Upper lobe of left lung (tissue), 6 donors: ENCODE results near the gene MYBPH. TPM values are rescaled to one million over a fixed set of nuclear protein-coding genes. Genes with fewer than 3 reads are reported as not detected.

Experiments
- ATAC-seq, 2 donors: fragments of 200-7000 bp; cut with Tn5 transposase; one replicate each; pipeline ENCODE4 v1.9.1; 2022; ENCODE audit warnings: mild to moderate bottlenecking in 2 of 2, moderate library complexity in 2 of 2; ENCODE audit not compliant: low FRiP score in 2 of 2
- DNase-seq, 2 donors: peaks; one replicate each; pipeline ENCODE4 v3.0.0-alpha.2; 2019 to 2020
- H3K27ac ChIP-seq, 4 donors: fragments of 200-600 bp; sonication (generic); one replicate each; pipeline ENCODE4 v1.5.1; 2016 to 2019
- H3K27me3 ChIP-seq, 4 donors: fragments of 200-600 bp; sonication (generic); one replicate each; pipeline ENCODE4 v1.5.1; 2017 to 2019
- H3K36me3 ChIP-seq, 4 donors: fragments of 200-600 bp; sonication (generic); one replicate each; pipeline ENCODE4 v1.5.1; 2016 to 2019
- H3K4me1 ChIP-seq, 4 donors: fragments of 200-600 bp; sonication (generic); one replicate each; pipeline ENCODE4 v1.5.1; 2018 to 2019
- H3K4me3 ChIP-seq, 4 donors: fragments of 200-600 bp; sonication (generic); one replicate each; pipeline ENCODE4 v1.5.1; 2017 to 2019; ENCODE audit warnings: mild to moderate bottlenecking in 2 of 4, moderate library complexity in 1 of 4
- H3K9me3 ChIP-seq, 4 donors: fragments of 200-600 bp; sonication (generic); one replicate each; pipeline ENCODE4 v1.5.1; 2018 to 2019
- CTCF ChIP-seq, 6 experiments: fragments of 450-650 bp in 4 of 6; fragments of 200-600 bp in 2 of 6; sonication (generic) in 2 of 6; IDR thresholded peaks; one replicate each; pipeline ENCODE4 v1.5.1; 2016 to 2019; ENCODE audit warnings: antibody characterized with exemption in 6 of 6
- EP300 ChIP-seq, 4 donors: sonication (generic); formaldehyde crosslinking; IDR thresholded peaks; one replicate each; pipeline ENCODE4 v1.5.1; 2017; ENCODE audit warnings: antibody characterized with exemption in 4 of 4, control low read depth in 2 of 4
- POLR2A ChIP-seq, 4 donors: fragments of 450-650 bp; IDR thresholded peaks; one replicate each; pipeline ENCODE4 v1.5.1; 2016 to 2017; ENCODE audit warnings: antibody characterized with exemption in 4 of 4, mild to moderate bottlenecking in 2 of 4
- POLR2AphosphoS5 ChIP-seq, 2 donors: sonication (generic); formaldehyde crosslinking; IDR thresholded peaks; one replicate each; pipeline ENCODE4 v1.5.1; 2017; ENCODE audit warnings: antibody characterized with exemption in 2 of 2
- WGBS, 2 donors: methylation state at CpG; one replicate each; pipeline ENCODE4 v1.1.5; 2017 to 2018; 5-methylcytosine and 5-hydroxymethylcytosine counted together
- total RNA-seq, 6 donors: library from RNA; depleted of rRNA in 4 of 6; stranded (reverse); fragments of >200 nt in 4 of 6; gene quantifications; one replicate each; pipeline versions ENCODE4 v1.1.0 to v1.2.1, GENCODE V29; 2016 to 2021
- donor health status: DM: no; HTN: no; CAD: no; lungs with moderate emphysema.
- donor health status: DM: no; HTN: yes; CAD: no; lungs with severe emphysema.

The MYBPH gene
- total RNA-seq, 6 donors from 2014 or later = 0.13 to 0.39 (median 0.15) TPM; not detected in 3

- Histone ChIP-seq H3K4me3 (no peak overlapping the region), H3K27me3 (peaks cover 0 to 14% (median 4%) of the 10 kb centered on the region in 4 donors), H3K27ac (no peak overlapping the region), H3K4me1 (peaks cover 31 to 46% (median 33%) of the 10 kb centered on the region in 4 donors), H3K9me3 (no peaks in the 10 kb centered on the region), H3K36me3 (no peaks in the 10 kb centered on the region)
- WGBS, 2 donors = 81 to 94% methylated on average over 5 to 9 of the region's 9 CpGs
- ATAC-seq = no peak
- DNase-seq = peak in 1 of 2 donors; percentile 16
- no peak for TF ChIP-seq EP300 (IDR thresholded peaks at IDR 0.05)
- TF ChIP-seq POLR2A (IDR thresholded peaks at IDR 0.05) = no peak
- no peak for TF ChIP-seq CTCF (IDR thresholded peaks at IDR 0.05)
- TF ChIP-seq POLR2AphosphoS5 (IDR thresholded peaks at IDR 0.05) = no peak
Measured at GRCh38 chr1:203131548-203132200, 44.0 kb downstream of the MYBPH start.

- DNase-seq (no peak), ATAC-seq (no peak)
- WGBS, 2 donors = 60 to 75% methylated on average over 2 to 3 of the region's 3 CpGs
- Histone ChIP-seq H3K4me3 (no peak overlapping the region), H3K9me3 (no peaks in the 10 kb centered on the region), H3K4me1 (peaks cover 34 to 50% (median 38%) of the 10 kb centered on the region in 4 donors), H3K36me3 (no peaks in the 10 kb centered on the region), H3K27ac (no peak overlapping the region), H3K27me3 (peaks cover 0 to 14% (median 4%) of the 10 kb centered on the region in 4 donors)
- TF ChIP-seq POLR2A (IDR thresholded peaks at IDR 0.05) = no peak
- TF ChIP-seq POLR2AphosphoS5 (IDR thresholded peaks at IDR 0.05) = peak in 1 of 2 donors; percentile 50
Measured at GRCh38 chr1:203130358-203130985, 45.2 kb downstream of the MYBPH start.

GRCh38 chr1:203129501-203130231 is 46.0 kb downstream of the MYBPH start:
- no peak for ATAC-seq
- no peaks in the 10 kb centered on the region for H3K9me3 ChIP-seq
- TF ChIP-seq CTCF (IDR thresholded peaks at IDR 0.05) = no peak
- TF ChIP-seq POLR2AphosphoS5 (IDR thresholded peaks at IDR 0.05) = no peak
- TF ChIP-seq POLR2A (IDR thresholded peaks at IDR 0.05) = no peak
- no peak for TF ChIP-seq EP300 (IDR thresholded peaks at IDR 0.05)
- H3K36me3 ChIP-seq = no peaks in the 10 kb centered on the region
- WGBS, 2 donors = 38 to 52% methylated on average over 7 of the region's 7 CpGs
- peaks cover 34 to 50% (median 38%) of the 10 kb centered on the region in 4 donors for H3K4me1 ChIP-seq
- no peak overlapping the region for H3K27ac ChIP-seq
- H3K4me3 ChIP-seq = no peak overlapping the region
- peaks cover 0 to 14% (median 4%) of the 10 kb centered on the region in 4 donors for H3K27me3 ChIP-seq
- peak; percentile 54 to 60 for DNase-seq

- Histone ChIP-seq H3K27ac (no peak overlapping the region), H3K36me3 (no peaks in the 10 kb centered on the region), H3K4me1 (peaks cover 34 to 42% (median 38%) of the 10 kb centered on the region in 4 donors), H3K9me3 (no peaks in the 10 kb centered on the region), H3K4me3 (peak overlapping the region in 1 of 4 donors; percentile 42), H3K27me3 (peaks cover 0 to 14% (median 4%) of the 10 kb centered on the region in 4 donors)
- ATAC-seq (no peak), DNase-seq (peak in 1 of 2 donors; percentile 63)
- WGBS, 2 donors = 90 to 93% methylated on average over 18 to 29 of the region's 29 CpGs
- no peak for TF ChIP-seq POLR2AphosphoS5 (IDR thresholded peaks at IDR 0.05)
- no peak for TF ChIP-seq CTCF (IDR thresholded peaks at IDR 0.05)
- TF ChIP-seq POLR2A (IDR thresholded peaks at IDR 0.05) = no peak
- no peak for TF ChIP-seq EP300 (IDR thresholded peaks at IDR 0.05)
Measured at GRCh38 chr1:203128716-203129500, 46.7 kb downstream of the MYBPH start.
